GM21360 (cell line): ENCODE measurements around the gene TMEM242.
"Not testable (repeated sequence)": the region's sequence is repeated elsewhere in the genome, so short reads cannot be mapped to it uniquely, and the experiment has no call there.

Experiments
- ATAC-seq: cut with Tn5 transposase; IDR thresholded peaks from one replicate; pipeline ENCODE4 v1.9.1; 2021; ENCODE audit warnings: mild to moderate bottlenecking, moderate library complexity; ENCODE audit not compliant: unreplicated experiment

TMEM242 gene

DNA sequence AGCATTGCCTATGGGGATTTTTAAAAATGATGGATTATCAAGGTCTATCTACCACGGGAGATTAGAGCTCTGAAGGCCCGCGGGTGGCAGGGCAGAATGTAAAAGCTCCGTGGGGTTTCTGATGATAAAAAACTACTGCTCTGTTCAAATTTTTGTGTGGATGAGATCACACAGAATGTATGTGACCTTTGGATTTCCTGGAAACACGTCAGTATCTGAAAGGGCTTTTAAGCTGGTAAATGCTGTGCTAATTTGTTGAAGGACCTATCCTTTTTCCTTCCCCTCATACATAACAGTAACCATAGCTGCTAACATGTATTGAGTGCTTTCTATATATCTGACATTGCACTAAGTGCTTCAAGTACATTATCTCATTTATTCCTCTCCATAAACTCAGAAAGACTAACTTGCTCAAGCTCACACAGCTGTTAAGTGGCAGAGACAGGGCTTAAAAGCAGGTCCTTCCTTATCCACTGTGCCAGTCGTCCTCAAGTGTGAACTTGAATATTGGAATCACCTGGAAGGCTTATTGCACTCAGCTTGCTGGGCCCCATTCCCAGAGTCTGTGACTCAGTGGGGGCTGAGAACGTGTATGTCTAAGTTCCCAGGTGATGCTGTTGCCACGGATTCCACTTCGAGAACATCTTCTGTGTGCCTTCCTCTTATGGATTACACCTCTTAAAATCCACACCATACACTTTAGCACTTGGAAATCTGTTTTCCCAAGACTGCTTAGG lies 1.9 kb upstream of the TMEM242 start:
- ATAC-seq: no peak

DNA sequence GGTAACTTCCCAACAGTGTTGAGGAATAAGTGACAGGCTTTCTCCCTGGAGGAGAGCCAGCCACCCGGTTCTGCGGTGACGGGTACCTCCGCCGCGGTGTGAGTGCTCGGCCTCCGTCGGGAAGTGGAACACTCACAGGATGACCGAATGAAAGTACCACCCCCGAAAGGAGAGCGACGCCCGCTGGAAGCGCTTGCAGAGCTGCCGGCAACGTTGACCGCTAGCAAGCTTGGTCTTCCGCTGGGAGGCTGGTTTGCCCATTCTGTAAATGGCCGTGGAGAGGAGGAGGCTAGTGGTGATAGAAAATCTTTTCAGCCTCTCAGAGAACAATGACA lies 614 bp upstream of the TMEM242 start:
- ATAC-seq: no peak

DNA sequence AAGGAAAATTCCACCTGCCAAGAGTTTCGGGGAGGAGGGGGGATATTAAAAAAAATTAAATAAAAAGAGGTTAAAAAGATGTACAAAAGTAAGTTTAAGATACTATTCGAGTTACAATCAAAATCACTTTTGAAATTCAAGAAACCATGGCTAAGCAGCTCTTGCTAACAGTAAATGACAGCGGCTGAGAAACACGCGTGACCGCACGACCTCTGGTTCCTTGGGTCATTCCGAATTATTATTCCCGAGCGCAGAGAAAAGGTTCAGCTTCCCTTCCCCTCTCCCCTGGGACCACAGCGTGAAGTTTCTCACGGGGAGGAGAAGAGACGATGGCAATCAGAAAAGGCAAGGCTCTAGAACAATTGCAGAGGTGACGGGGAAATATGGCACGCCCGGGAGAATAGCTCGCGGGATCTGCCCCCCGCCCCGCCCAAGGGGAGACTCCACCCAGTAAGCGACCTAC lies 496 bp downstream of the TMEM242 start:
- no peak for ATAC-seq

- no peak for ATAC-seq
Measured at GRCh38 chr6:157316871-157317814, 6.2 kb downstream of the TMEM242 start.

GRCh38 chr6:157314705-157315321 lies 8.5 kb downstream of the TMEM242 start:
- ATAC-seq: peak; percentile 69

- ATAC-seq: no peak
Measured at GRCh38 chr6:157313531-157314467, 9.5 kb downstream of the TMEM242 start.

DNA sequence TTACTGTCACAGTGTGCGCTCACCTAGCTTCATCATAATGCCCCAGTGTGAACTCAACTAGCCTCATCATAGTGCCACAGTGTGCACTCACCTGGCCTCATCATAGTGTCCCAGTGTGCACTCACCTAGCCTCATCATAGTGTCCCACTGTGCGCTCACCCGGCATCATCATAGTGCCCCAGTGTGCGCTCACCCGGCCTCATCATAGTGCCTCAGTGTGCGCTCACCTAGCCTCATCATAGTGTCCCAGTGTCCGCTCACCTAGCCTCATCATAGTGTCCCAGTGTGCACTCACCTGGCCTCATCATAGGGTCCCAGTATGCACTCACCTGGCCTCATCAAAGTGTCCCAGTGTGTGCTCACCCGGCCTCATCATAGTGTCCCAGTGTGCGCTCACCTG lies 10.6 kb downstream of the TMEM242 start:
- no peak for ATAC-seq

DNA sequence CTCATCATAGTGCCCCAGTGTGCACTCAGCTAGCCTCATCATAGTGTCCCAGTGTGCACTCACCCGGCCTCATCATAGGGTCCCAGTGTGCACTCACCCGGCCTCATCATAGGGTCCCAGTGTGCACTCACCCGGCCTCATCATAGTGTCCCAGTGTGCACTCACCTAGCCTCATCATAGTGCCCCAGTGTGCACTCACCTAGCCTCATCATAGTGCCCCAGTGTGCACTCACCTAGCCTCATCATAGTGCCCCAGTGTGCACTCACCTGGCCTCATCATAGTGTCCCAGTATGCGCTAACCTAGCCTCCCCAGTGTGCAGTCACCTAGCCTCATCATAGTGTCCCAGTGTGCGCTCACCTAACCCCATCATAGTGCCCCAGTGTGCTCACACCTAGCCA lies 12.6 kb downstream of the TMEM242 start:
- not testable (repeated sequence) for ATAC-seq

- ATAC-seq: no peak
Measured at GRCh38 chr6:157307661-157308060, 15.7 kb downstream of the TMEM242 start.

GRCh38 chr6:157305670-157306653 lies 17.4 kb downstream of the TMEM242 start:
- no peak for ATAC-seq

DNA sequence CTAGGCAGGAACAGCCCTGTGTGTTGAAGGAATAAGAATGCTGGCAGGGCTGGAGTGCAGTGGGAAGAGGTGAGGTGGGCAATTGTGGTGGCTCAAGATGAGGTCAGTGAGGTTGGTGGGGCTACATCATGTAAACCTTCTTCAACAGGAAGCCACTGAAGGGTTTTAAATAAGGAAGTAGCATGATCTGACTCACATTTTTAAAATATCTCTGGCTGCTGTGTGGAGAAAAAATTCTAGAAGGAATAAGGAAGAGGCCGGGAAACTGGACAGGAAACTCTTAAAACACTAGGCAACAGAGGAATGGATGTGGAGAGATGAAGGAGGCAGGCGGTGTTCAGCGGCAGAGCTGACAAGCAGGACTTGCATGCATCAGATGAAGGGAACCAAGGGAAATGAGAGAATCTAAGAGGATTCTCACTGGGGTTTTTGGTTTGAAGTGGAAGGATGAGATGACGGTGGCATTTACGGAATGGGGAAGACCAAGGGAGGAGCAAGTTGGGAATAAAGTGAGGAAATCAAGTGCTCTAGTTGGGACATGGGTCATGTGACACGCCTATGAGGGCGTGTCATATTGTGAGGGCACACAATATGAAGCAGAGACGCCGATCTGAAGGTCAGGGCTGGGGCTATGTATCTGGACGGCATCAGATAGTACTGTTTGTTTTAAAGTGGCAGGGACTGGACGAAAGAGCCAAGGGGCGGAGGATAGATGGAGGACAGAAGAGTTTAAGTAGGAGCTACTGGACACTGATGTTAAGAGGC lies 18.2 kb downstream of the TMEM242 start:
- ATAC-seq: no peak

DNA sequence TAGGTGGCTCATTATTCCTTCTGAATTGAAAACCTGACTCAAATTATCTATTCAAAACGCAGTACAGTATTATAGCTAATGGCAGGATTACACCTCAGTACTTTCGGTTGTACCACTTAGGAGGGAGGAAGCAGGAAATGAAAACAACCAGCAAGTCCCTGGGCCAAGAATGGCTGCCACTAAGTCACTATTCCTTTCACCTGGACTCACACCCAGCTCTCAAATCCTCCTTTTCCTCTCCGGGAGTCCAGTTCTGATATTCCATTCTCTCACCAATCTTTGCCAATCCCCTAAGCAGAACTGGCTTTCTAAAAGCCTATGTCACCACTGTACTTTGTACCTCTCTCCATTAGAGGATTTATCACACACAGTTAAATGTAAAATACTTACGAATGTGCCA lies 20.6 kb downstream of the TMEM242 start:
- ATAC-seq: no peak

GRCh38 chr6:157300436-157300835 lies 22.9 kb downstream of the TMEM242 start:
- no peak for ATAC-seq

DNA sequence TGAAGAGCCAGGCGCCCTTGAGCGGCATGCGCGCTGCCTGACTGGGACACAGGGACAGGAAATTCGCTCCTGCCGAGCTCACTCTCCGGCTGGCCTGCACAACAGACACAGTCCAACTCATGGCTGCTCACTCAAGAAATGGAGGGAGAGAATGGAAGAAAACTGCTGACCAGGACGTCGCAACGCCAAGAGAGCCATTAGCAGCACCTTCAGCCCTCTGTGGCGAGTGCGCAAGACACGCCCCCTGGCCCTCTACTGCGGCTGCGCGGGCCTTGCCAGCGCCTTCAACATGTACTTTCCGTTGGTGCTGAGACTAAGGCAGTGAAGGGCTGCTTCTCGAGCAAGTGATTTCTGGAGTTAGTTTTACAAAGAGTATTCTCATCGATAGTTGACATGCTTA lies 23.3 kb downstream of the TMEM242 start:
- ATAC-seq: no peak

DNA sequence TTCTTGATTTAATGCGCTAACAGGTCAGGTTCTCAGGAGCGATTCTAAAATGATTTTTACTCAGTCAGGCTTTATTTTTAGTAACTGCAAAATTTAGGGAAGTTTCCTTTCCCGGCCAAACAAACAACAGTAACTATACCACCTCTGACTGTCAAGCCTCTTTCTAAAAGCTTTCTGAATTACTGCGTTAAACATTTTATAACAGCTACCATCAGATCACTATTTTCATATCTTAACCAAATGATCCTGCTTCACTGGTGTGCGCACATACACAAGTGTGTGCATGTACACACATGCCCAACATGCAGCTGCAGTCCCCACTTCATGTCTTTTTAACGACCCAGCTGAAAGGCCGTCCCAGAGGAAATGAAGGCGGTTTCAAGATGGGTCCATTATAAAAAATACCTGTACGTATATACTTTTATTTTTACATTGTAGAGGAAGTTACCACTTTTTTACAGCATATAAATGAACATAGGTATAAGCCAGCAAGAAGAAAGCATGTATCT lies 25.0 kb downstream of the TMEM242 start:
- no peak for ATAC-seq

- no peak for ATAC-seq
Measured at GRCh38 chr6:157294654-157295053, 28.7 kb downstream of the TMEM242 start.

DNA sequence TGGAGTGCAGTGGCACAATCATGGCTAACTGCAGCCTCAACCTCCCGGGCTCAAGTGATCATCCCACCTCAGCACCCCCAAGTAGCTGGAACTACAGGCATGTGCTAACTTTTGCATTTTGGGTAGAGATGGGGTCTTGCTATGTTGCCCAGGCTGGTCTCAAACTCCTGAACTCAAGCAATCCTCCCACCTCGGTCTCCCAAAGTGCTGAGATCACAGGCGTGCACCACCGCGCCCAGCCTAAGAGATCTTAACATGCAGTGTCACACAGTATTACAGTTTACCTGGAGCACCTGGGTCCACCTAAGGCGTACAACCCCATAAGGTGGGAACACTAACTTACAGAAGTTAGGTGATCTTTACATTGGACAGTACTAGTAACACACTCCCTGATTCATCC lies 29.5 kb downstream of the TMEM242 start:
- no peak for ATAC-seq

- no peak for ATAC-seq
Measured at GRCh38 chr6:157292202-157292601, 31.1 kb downstream of the TMEM242 start.
